HG02885 (cell line): ENCODE results near the gene C6orf132.

Experiments
- ATAC-seq: cut with Tn5 transposase; IDR thresholded peaks from one replicate; pipeline ENCODE4 v1.9.1; 2021; ENCODE audit warnings: mild to moderate bottlenecking; ENCODE audit not compliant: unreplicated experiment, poor library complexity

C6orf132 gene

GRCh38 chr6:42086046-42087035 is 56.1 kb downstream of the C6orf132 start:
- no peak for ATAC-seq

GRCh38 chr6:42084889-42085288 is 57.5 kb downstream of the C6orf132 start:
- no peak for ATAC-seq

- no peak for ATAC-seq
These were observed 58.9 kb downstream of the C6orf132 start for GRCh38 chr6:42083530-42083929.

- ATAC-seq, result no peak
These were observed 62.4 kb downstream of the C6orf132 start for GRCh38 chr6:42079941-42080464.

GRCh38 chr6:42078386-42078785 is 64.0 kb downstream of the C6orf132 start:
- ATAC-seq, result no peak

- ATAC-seq, result no peak
These were observed 67.1 kb downstream of the C6orf132 start for GRCh38 chr6:42075159-42075838.

GRCh38 chr6:42073287-42073686 is 69.1 kb downstream of the C6orf132 start:
- ATAC-seq, result no peak

- ATAC-seq, result no peak
These were observed 70.4 kb downstream of the C6orf132 start for GRCh38 chr6:42071881-42072583.

- no peak for ATAC-seq
These were observed 73.4 kb downstream of the C6orf132 start for GRCh38 chr6:42068872-42069522.

GRCh38 chr6:42068173-42068572 is 74.2 kb downstream of the C6orf132 start:
- ATAC-seq, result no peak

- ATAC-seq, result no peak
These were observed 76.2 kb downstream of the C6orf132 start for GRCh38 chr6:42066156-42066675.

- ATAC-seq, result no peak
These were observed 82.7 kb downstream of the C6orf132 start for GRCh38 chr6:42059743-42060142.

- ATAC-seq, result no peak
These were observed 88.8 kb downstream of the C6orf132 start for GRCh38 chr6:42053601-42054000.

GRCh38 chr6:42051268-42051653 is 91.2 kb downstream of the C6orf132 start:
- ATAC-seq, result no peak
